ENCODE results near the gene COIL. TPM values are rescaled to one million over a fixed set of nuclear protein-coding genes. Genes with fewer than 3 reads are reported as not detected.
A peak's percentile ranks its signal among the peaks of the same experiment; 100 is the strongest.

Gene COIL
- total RNA-seq, 1 experiment from 2014 or later = 14.6 TPM

- Histone ChIP-seq H3K9me2 (replicated peaks; ENCODE audit: insufficient read depth, low read length) (no peaks in the 10 kb centered on the region), H3K4me1 (ENCODE audit: low read length) (peaks cover 13% of the 10 kb centered on the region), H4K20me1 (ENCODE audit: insufficient read depth, low read depth, low read length) (no peaks in the 10 kb centered on the region), H3K27me3 (ENCODE audit: low read length) (no peaks in the 10 kb centered on the region), H3K79me2 (ENCODE audit: low read length) (no peaks in the 10 kb centered on the region), H3K4me3 (ENCODE audit: low read length) (no peak overlapping the region), H3K4me2 (ENCODE audit: low read depth, low read length, poor library complexity, severe bottlenecking) (no peak overlapping the region), H3K9ac (ENCODE audit: low read length) (no peak overlapping the region), H3K36me3 (ENCODE audit: insufficient read depth, low read length) (peaks cover 36% of the 10 kb centered on the region; the same call in 1 of the 2 replicates), H2AFZ (ENCODE audit: low read length) (no peak overlapping the region), H3K9me3 (ENCODE audit: low read length) (no peaks in the 10 kb centered on the region), H3K27ac (ENCODE audit: low read length) (no peak overlapping the region)
- no peak for DNase-seq
Measured at GRCh38 chr17:56936697-56937322, 24.0 kb downstream of the COIL start.

GRCh38 chr17:56935461-56935860 is 25.4 kb downstream of the COIL start:
- H3K4me2 ChIP-seq (ENCODE audit: low read depth, low read length, poor library complexity, severe bottlenecking) = no peak overlapping the region
- H4K20me1 ChIP-seq (ENCODE audit: insufficient read depth, low read depth, low read length) = no peaks in the 10 kb centered on the region
- DNase-seq = no peak
- peaks cover 32% of the 10 kb centered on the region; the same call in 1 of the 2 replicates for H3K36me3 ChIP-seq (ENCODE audit: insufficient read depth, low read length)
- peaks cover 13% of the 10 kb centered on the region for H3K4me1 ChIP-seq (ENCODE audit: low read length)
- no peaks in the 10 kb centered on the region for H3K9me3 ChIP-seq (ENCODE audit: low read length)
- H3K9me2 ChIP-seq (replicated peaks; ENCODE audit: insufficient read depth, low read length) = no peaks in the 10 kb centered on the region
- no peak overlapping the region for H3K9ac ChIP-seq (ENCODE audit: low read length)
- H3K27me3 ChIP-seq (ENCODE audit: low read length) = no peaks in the 10 kb centered on the region
- H2AFZ ChIP-seq (ENCODE audit: low read length) = no peak overlapping the region
- H3K4me3 ChIP-seq (ENCODE audit: low read length) = no peak overlapping the region
- H3K27ac ChIP-seq (ENCODE audit: low read length) = no peak overlapping the region
- H3K79me2 ChIP-seq (ENCODE audit: low read length) = no peaks in the 10 kb centered on the region

- peaks cover 10% of the 10 kb centered on the region; the same call in 1 of the 2 replicates for H3K9me3 ChIP-seq (ENCODE audit: low read length)
- H4K20me1 ChIP-seq (ENCODE audit: insufficient read depth, low read depth, low read length) = no peaks in the 10 kb centered on the region
- no peaks in the 10 kb centered on the region for H3K9me2 ChIP-seq (replicated peaks; ENCODE audit: insufficient read depth, low read length)
- H3K4me2 ChIP-seq (ENCODE audit: low read depth, low read length, poor library complexity, severe bottlenecking) = no peak overlapping the region
- H3K27me3 ChIP-seq (ENCODE audit: low read length) = no peaks in the 10 kb centered on the region
- peaks cover 30% of the 10 kb centered on the region; the same call in 1 of the 2 replicates for H3K36me3 ChIP-seq (ENCODE audit: insufficient read depth, low read length)
- H3K4me3 ChIP-seq (ENCODE audit: low read length) = no peak overlapping the region
- no peaks in the 10 kb centered on the region for H3K79me2 ChIP-seq (ENCODE audit: low read length)
- H3K27ac ChIP-seq (ENCODE audit: low read length) = no peak overlapping the region
- H3K9ac ChIP-seq (ENCODE audit: low read length) = no peak overlapping the region
- no peak for DNase-seq
- H3K4me1 ChIP-seq (ENCODE audit: low read length) = peaks cover 10% of the 10 kb centered on the region
- no peak overlapping the region for H2AFZ ChIP-seq (ENCODE audit: low read length)
Measured at GRCh38 chr17:56934280-56934679, 26.6 kb downstream of the COIL start.

- no peaks in the 10 kb centered on the region for H3K27me3 ChIP-seq (ENCODE audit: low read length)
- H3K4me3 ChIP-seq (ENCODE audit: low read length) = no peak overlapping the region
- no peaks in the 10 kb centered on the region for H3K9me2 ChIP-seq (replicated peaks; ENCODE audit: insufficient read depth, low read length)
- H4K20me1 ChIP-seq (ENCODE audit: insufficient read depth, low read depth, low read length) = no peaks in the 10 kb centered on the region
- no peak overlapping the region for H3K4me2 ChIP-seq (ENCODE audit: low read depth, low read length, poor library complexity, severe bottlenecking)
- no peak overlapping the region for H3K9ac ChIP-seq (ENCODE audit: low read length)
- peaks cover 26% of the 10 kb centered on the region; the same call in 1 of the 2 replicates for H3K36me3 ChIP-seq (ENCODE audit: insufficient read depth, low read length)
- H2AFZ ChIP-seq (ENCODE audit: low read length) = no peak overlapping the region
- no peak for DNase-seq
- peaks cover 10% of the 10 kb centered on the region for H3K4me1 ChIP-seq (ENCODE audit: low read length)
- no peaks in the 10 kb centered on the region for H3K79me2 ChIP-seq (ENCODE audit: low read length)
- peaks cover 14% of the 10 kb centered on the region; the same call in 1 of the 2 replicates for H3K9me3 ChIP-seq (ENCODE audit: low read length)
- no peak overlapping the region for H3K27ac ChIP-seq (ENCODE audit: low read length)
Measured at GRCh38 chr17:56933868-56934267, 27.0 kb downstream of the COIL start.

GRCh38 chr17:56933151-56933745 is 27.6 kb downstream of the COIL start:
- H3K9me3 ChIP-seq (ENCODE audit: low read length) = peaks cover 14% of the 10 kb centered on the region; the same call in 1 of the 2 replicates
- H3K79me2 ChIP-seq (ENCODE audit: low read length) = no peaks in the 10 kb centered on the region
- no peak overlapping the region for H3K9ac ChIP-seq (ENCODE audit: low read length)
- no peak for DNase-seq
- H3K4me2 ChIP-seq (ENCODE audit: low read depth, low read length, poor library complexity, severe bottlenecking) = no peak overlapping the region
- peaks cover 21% of the 10 kb centered on the region; the same call in 1 of the 2 replicates for H3K36me3 ChIP-seq (ENCODE audit: insufficient read depth, low read length)
- no peaks in the 10 kb centered on the region for H3K9me2 ChIP-seq (replicated peaks; ENCODE audit: insufficient read depth, low read length)
- no peak overlapping the region for H3K27ac ChIP-seq (ENCODE audit: low read length)
- no peak overlapping the region for H3K4me3 ChIP-seq (ENCODE audit: low read length)
- no peak overlapping the region for H2AFZ ChIP-seq (ENCODE audit: low read length)
- no peaks in the 10 kb centered on the region for H3K27me3 ChIP-seq (ENCODE audit: low read length)
- H4K20me1 ChIP-seq (ENCODE audit: insufficient read depth, low read depth, low read length) = no peaks in the 10 kb centered on the region
- peaks cover 10% of the 10 kb centered on the region for H3K4me1 ChIP-seq (ENCODE audit: low read length)

- Histone ChIP-seq H3K27ac (ENCODE audit: low read length) (no peak overlapping the region), H3K4me1 (ENCODE audit: low read length) (peaks cover 10% of the 10 kb centered on the region), H3K79me2 (ENCODE audit: low read length) (no peaks in the 10 kb centered on the region), H3K9ac (ENCODE audit: low read length) (no peak overlapping the region), H3K9me2 (replicated peaks; ENCODE audit: insufficient read depth, low read length) (no peaks in the 10 kb centered on the region), H3K36me3 (ENCODE audit: insufficient read depth, low read length) (0 out of 2 replicates have a peak, but pooled peaks cover 3% of the 10 kb centered on the region), H4K20me1 (ENCODE audit: insufficient read depth, low read depth, low read length) (no peaks in the 10 kb centered on the region), H3K4me3 (ENCODE audit: low read length) (no peak overlapping the region), H3K4me2 (ENCODE audit: low read depth, low read length, poor library complexity, severe bottlenecking) (no peak overlapping the region), H3K9me3 (ENCODE audit: low read length) (peaks cover 14% of the 10 kb centered on the region; the same call in 1 of the 2 replicates), H2AFZ (ENCODE audit: low read length) (no peak overlapping the region), H3K27me3 (ENCODE audit: low read length) (no peaks in the 10 kb centered on the region)
- no peak for DNase-seq
Measured at GRCh38 chr17:56930739-56931337, 30.0 kb downstream of the COIL start.

GRCh38 chr17:56929362-56929969 is 31.4 kb downstream of the COIL start:
- H3K4me2 ChIP-seq (ENCODE audit: low read depth, low read length, poor library complexity, severe bottlenecking) = no peak overlapping the region
- peak; percentile 49 for DNase-seq
- H4K20me1 ChIP-seq (ENCODE audit: insufficient read depth, low read depth, low read length) = no peaks in the 10 kb centered on the region
- H3K4me3 ChIP-seq (ENCODE audit: low read length) = no peak overlapping the region
- H3K79me2 ChIP-seq (ENCODE audit: low read length) = no peaks in the 10 kb centered on the region
- no peaks in the 10 kb centered on the region for H3K27me3 ChIP-seq (ENCODE audit: low read length)
- 0 out of 2 replicates have a peak, but pooled peaks cover 3% of the 10 kb centered on the region for H3K36me3 ChIP-seq (ENCODE audit: insufficient read depth, low read length)
- no peaks in the 10 kb centered on the region for H3K4me1 ChIP-seq (ENCODE audit: low read length)
- no peak overlapping the region for H2AFZ ChIP-seq (ENCODE audit: low read length)
- H3K27ac ChIP-seq (ENCODE audit: low read length) = no peak overlapping the region
- no peak overlapping the region for H3K9ac ChIP-seq (ENCODE audit: low read length)
- H3K9me2 ChIP-seq (replicated peaks; ENCODE audit: insufficient read depth, low read length) = no peaks in the 10 kb centered on the region
- H3K9me3 ChIP-seq (ENCODE audit: low read length) = peaks cover 14% of the 10 kb centered on the region; the same call in 1 of the 2 replicates

- H3K27ac ChIP-seq (ENCODE audit: low read length) = no peak overlapping the region
- H3K4me3 ChIP-seq (ENCODE audit: low read length) = no peak overlapping the region
- no peaks in the 10 kb centered on the region for H3K9me2 ChIP-seq (replicated peaks; ENCODE audit: insufficient read depth, low read length)
- H4K20me1 ChIP-seq (ENCODE audit: insufficient read depth, low read depth, low read length) = no peaks in the 10 kb centered on the region
- no peak for DNase-seq
- H3K79me2 ChIP-seq (ENCODE audit: low read length) = no peaks in the 10 kb centered on the region
- H2AFZ ChIP-seq (ENCODE audit: low read length) = no peak overlapping the region
- H3K9me3 ChIP-seq (ENCODE audit: low read length) = peaks cover 14% of the 10 kb centered on the region; the same call in 1 of the 2 replicates
- H3K9ac ChIP-seq (ENCODE audit: low read length) = no peak overlapping the region
- H3K36me3 ChIP-seq (ENCODE audit: insufficient read depth, low read length) = no peaks in the 10 kb centered on the region
- no peak overlapping the region for H3K4me2 ChIP-seq (ENCODE audit: low read depth, low read length, poor library complexity, severe bottlenecking)
- H3K4me1 ChIP-seq (ENCODE audit: low read length) = no peaks in the 10 kb centered on the region
- H3K27me3 ChIP-seq (ENCODE audit: low read length) = no peaks in the 10 kb centered on the region
Measured at GRCh38 chr17:56928586-56928985, 32.3 kb downstream of the COIL start.
